Amniotic epithelial cell (primary cell): ENCODE measurements around the gene DLG4.
"Not testable (repeated sequence)": the region's sequence is repeated elsewhere in the genome, so short reads cannot be mapped to it uniquely, and the experiment has no call there.

Experiments used
- DNase-seq: peaks from one replicate; pipeline ENCODE4 v3.0.0-alpha.2; 2010; ENCODE audit warnings: low read depth

DLG4 gene

DNA sequence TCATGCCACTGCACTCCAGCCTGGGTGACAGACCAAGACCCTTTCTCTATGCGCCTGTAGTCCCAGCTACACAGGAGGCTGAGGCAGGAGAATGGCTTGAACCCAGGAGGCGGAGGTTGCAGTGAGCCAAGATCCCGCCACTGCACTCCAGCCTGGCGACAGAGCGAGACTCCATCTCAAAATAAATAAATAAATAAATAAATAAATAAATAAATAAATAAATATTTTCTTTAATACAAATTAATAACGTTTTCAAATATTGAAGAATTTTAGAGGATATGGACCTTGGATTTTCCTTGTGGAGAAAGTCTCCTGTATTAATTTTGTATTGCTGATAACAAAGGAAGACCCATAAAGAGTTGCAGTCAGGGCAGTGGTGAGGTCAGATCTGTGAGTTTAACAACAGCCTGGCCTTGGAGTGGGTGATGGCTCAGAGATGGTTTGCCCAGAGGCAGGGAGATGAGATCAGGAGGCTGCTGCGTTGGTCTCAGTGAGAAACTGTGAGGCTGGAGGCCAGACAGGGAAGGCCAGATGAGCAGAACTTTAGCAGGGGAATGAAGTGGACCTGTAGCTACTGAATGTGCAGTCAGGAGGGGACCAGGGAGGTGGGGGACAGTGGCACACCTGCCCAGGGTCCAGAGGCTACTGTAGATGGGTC lies 36.1 kb downstream of the DLG4 start:
- DNase-seq, result peak; percentile 33

DNA sequence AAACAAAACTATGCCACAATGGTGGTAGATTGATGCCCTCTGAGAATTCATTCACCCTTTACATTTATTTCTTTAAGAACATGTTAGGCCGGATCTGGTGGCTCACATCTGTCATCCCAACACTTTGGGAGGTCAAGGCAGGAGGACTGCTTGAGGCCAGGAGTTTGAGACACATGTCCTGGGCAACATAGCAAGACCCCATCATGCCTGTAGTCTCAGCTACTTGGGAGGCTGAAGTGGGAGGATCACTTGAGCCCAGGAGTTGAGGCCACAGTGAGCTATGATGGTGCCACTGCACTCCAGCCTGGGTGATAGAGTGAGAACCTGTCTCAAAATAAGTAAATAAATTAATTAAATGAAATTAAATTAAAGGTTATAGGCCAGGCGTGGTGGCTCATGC lies 37.5 kb downstream of the DLG4 start:
- not testable (repeated sequence) for DNase-seq

DNA sequence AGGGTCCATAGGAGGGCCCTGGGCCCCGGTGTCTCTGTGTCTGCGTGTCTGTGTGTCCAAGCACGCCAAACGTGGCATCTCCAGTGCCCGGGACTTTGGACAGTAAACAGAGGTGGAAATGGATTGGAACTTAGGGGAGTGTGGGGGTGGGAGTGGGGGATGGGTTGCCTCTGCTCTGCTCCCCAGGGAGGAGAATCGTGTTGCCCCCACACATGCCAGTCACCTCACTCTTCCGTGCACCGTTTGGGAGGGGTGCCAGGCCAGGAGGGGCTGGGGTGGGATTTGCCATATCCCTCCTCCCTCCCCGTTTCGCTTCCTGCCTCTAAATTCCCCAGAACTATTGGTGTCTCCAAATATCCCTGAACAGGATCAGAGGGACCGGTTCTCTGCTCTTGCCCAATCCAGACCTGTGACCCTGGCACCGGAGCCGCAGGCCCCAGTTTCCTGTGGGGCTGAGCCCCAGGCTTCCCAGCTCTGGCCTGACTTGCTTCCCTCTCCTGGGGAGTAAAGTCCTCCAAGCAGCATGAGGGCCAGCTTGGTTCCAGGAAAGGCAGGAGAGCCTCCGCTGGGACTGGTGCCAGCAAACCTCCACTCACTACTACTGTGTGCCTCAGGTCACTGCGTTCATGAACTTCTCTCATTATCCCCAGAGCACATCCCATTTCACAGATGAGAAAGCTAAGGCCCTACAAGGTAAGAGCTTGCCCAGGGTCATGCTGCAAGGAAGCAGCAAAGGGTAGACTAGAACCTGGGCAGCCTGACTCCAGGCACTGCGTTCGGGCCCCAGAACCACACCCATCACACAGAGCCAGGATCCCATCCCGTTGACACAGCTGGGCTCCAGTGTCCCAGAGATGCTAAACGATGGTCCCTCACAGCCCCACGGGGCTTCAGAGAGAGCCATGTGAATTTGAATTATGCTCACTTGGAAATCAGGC lies 40.0 kb downstream of the DLG4 start, which contains the start of gene ASGR1:
Gene ASGR1, minus strand, starts transcription at position 54 of the 938 bp plus-strand sequence. CDS start 807 bp downstream, outside the sequence.
- DNase-seq, result no peak

DNA sequence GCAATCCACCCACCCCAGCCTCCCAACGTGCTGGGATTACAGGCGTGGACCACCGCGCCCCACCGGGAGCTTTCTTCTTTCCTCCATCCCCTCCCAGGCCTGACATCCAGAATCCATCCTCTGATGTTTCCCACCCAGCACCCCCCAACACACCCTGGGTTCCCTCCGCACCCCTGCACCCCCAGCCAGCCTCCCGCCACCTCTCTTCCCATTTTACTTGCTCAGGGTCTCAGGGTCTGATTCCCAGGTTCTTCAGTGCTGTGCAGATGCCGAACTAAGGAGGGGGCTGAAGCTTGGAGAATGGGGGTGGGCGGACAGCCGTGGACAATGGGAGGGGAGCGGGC lies 40.7 kb downstream of the DLG4 start:
- DNase-seq, result no peak

DNA sequence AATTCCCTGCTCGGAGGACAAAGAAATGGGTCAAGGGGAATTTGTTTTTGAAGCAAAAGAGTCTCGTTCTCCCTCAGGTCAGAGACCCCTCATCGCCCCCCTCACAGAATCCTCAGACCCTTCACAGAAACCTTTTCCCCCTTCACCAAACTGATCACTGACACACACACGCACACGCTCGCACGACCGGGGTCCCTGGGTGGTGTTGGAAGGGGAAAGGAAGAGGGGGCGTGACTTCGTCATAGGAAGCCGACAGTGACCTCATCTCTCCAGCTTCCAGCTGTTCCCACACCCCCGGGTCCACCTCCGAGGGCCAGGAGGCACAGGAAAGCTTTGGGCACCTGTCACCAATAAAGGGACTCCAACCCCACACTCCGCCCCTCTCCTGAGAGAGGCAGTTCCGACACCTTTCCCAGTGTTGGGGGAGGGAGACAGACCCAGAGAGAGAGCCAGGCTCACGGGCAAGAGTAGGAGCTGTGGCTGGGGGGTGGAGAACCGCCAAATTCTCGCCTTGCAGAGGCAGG lies 41.6 kb downstream of the DLG4 start:
- no peak for DNase-seq

DNA sequence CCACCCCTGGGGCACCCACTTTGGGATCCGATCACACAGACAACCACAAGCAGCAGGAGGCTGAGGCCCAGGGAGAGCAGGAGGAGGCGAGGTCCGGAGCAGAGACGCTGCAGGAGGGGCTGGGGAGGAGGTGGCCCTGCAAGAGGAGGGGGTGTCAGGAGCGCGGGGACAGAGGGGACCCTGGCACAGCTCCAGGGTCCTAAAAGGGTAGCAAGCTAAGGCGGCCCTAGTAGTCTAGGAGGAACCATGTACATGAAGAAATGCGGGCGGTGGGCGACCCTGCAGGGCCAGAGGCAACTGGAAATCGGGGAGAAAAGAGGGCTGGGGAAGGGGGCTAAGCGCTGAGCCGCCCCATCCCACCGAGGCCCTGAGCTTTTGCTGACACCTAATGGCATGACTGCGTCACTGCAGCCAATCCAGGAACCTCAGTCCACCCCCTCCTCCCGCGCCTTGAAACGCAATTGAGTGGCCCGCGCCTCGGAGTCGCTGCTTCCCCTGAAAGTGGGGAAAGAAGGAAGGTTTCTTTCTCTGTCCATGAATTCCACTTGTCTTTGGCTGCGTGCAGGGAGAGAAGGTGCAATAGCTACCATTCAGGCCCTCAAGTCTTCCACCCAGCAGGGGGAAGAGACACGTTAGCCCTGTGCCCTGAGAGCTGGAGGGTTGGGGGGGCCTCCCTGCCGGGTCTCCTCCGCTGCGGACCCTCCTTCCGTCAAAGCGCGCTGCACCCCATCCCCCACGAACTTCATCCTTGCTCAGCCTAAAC lies 42.3 kb downstream of the DLG4 start:
- peak; percentile 50 for DNase-seq

DNA sequence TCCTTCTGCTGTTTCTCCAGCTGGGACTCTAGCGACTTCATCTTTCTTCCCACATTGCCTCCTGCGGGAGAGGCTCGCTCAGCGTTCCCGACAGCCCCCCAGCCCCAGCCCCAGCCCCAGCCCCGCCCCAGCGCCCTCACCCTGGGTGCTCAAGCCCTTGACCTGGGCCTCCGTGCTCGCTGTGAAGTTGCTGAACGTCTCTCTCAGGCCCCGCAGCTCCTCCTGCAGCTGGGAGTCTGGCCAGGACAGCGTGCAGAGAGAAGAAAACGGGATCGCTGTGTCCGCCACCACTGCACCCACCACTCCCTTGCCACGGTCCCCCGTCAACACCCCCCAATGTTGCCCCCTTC lies 42.8 kb downstream of the DLG4 start:
- no peak for DNase-seq

DNA sequence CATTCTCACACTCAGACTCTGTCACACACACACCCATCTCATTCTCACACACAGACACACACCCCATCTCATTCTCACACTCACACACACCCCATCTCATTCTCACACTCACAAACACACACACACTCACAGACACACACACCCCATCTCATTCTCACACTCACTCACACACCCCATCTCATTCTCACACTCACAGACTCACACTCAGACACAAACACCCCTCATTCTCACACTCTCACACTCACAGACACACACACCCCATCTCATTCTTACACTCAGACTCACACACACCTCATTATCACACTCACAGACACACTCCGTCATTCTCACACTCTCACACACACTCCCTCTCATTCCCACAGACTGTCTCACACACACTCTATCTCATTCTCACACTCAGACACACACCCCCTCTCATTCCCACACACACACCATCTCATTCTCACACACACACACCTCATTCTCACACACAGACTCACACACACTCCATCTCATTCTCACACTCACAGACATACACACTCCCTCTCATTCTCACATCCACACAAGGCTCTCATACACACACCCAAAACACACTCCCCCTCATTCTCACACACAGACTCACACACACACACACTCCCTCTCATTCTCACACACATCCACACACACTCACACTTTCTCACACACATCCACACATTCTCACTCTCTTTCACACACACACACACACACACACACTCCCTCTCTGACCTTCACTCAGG lies 43.4 kb downstream of the DLG4 start:
- no peak for DNase-seq

DNA sequence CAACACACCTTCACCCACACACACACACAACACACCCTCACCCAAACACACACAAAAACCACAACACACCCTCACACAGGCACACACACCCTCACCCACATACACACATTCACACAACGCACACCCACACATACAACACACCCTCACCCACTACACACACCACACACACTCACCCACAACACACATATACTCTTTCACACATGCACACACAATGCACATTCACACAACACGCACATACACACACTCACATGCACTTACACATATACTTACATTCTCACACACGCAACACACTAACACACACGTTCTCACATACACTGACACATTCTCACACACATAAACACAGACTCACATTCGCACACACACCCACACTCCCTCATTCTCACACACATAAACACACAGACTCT lies 44.3 kb downstream of the DLG4 start:
- no peak for DNase-seq

DNA sequence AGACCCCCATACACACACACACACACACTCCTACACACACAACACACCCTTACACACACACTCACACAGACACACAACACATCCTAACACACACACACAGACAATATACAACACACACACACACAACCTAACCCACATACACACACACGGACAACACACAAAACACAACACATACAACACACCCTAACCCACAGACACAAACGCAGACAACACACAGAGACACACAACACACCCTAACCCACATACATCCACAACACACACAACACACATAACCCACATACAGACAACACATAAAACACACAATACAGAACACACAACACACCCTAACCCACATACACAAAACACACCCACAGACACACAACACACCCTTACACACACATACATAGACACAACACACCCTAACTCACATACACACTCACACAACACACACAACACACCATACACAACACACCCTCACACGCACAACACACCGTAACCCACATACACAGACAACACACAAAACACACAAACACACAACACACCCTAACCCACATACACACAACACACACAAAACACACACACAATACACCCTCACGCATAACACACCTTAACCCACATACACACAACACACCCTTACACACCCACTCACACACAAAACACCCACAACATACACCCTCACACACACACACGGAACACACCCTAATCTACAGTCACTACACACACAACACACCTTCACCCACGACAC lies 44.9 kb downstream of the DLG4 start:
- peak; percentile 33 for DNase-seq

DNA sequence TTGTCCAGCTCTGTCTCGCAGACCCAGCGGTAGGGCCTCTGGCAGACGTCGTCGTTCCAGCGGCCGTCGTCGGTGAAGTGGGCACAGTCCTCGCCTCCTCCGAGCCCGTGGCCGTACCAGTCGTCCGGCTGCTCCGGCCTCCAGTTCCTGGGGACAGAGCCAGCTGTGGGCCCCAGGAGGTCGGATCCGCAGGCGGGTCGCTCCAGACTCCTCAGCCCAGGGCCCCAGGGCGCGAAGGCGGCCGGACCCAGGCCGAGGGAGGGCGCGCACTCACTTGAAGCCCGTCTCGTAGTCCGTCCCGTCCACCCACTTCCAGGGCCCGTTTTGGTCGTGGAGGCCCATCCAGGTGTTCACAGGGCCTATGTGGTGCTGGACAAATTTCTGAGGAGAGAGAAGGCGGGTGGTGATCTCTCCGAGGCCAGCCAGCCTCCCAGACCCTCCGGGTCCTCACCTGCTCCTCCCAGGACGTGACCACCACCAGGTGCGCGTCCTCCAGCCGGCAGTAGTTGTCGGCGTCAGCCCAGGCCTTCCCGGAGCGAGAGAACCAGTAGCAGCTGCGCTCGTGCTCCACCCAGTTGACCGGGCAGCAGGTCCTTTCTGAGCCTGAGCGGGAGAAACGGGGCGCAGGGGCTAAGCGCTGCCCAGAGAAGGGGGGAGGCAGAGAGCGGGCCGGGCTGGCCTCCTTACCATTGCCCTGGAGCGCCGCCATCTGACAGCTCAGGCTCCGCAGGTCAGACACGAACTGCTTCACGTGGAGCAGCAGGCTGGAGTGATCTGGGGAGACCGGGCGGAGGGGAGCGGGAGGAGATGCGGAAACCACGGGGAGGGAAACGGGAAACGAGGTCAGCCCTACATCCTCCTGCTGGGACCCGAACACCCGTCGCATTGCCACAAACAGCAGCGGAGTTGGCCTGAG lies 45.7 kb downstream of the DLG4 start:
- DNase-seq, result peak; percentile 69

DNA sequence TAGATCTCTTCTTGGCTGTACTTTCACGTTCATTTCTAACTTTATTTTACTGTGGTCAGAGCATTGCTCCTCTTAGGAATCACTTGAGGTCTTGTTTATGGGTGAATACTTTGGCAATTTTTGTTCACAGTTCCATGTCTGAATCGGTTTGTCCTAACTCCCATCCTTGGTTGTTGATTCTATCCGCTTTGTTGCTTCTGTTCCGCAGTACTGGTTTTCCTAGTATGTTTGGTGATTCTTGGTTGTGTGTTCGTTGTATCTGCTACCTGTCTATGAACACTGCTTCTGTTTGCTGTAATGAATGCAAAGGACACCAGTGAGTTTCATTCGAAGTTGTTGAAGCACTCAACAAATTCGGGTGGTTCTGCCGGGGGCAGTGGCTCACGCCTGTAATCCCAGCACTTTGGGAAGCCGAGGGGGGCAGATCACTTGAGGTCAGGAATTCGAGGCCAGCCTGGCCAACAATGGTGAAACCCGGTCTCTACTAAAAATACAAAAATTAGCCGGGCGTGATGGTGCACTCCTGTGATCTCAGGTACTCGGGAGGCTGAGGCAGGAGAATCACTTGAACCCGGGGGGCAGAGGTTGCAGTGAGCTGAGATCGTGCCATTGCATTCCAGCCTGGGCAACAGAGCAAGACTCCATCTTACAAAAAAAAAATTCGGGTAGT lies 47.0 kb downstream of the DLG4 start:
- DNase-seq, result not testable (repeated sequence)

DNA sequence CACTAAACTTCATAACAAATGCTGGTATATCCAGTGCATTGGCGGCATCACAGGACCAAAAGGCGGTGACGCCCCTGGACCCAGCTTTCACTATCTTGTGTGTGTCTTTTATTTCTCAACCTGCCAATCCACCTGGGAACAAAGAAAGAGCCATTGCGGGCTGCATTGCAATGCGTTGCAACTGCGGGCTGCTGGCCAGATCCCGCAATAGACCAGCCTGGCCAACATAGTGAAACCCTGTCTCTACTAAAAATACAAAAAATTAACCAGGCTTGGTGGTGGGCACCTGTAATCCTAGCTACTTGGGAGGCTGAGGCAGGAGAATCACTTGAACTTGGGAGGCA lies 50.1 kb downstream of the DLG4 start:
- not testable (repeated sequence) for DNase-seq

DNA sequence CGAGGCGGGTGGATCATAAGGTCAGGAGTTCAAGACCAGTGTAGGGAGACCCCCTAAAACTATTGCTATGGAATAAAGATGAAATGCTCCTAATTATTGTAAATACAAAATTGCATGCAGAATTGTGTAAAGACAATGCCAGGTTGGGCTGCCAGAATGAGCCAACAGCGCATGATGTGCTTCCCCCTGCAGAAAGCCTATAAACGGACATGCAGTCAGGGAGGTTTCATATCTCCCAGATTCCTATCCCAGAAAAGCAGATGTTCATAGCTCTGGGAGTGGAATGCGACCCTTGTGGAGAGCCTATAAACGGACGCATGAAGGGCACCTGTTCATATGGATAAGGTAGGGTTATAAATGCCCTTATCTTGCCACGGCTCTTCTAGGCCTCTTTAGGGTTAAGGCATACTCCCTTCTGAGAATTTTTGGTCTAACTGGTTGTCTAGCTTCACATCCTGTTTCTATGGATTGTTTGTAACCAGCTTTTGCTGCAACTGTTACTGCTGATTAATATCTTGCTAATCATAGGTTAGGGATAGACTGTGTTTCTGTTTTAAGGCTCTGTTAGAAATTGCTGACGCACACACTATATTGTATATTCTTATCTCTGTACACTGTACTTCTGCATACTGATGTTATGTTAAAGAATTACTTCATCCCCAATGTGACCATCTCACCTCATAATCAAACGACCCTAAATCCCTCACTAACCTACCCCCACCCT lies 50.6 kb downstream of the DLG4 start:
- not testable (repeated sequence) for DNase-seq

DNA sequence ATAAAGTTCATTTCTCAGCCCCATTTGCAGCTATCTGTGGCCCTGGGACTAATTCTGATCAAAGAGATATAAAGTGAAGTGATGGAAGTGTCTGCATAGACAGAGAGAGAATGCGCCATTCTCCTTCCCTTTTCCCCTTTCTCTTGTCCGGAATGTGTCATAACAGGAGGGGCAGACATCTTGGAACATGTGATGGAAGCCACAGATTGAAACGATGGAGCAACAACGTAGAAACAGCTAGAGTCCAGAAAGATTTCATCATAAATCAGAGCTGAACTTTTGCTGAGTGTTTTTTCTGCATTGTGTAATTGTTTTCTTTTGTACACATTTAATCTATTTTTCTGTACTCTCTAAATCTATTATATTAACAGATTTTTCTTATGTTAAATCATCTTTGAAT lies 51.8 kb downstream of the DLG4 start:
- DNase-seq, result peak; percentile 93

DNA sequence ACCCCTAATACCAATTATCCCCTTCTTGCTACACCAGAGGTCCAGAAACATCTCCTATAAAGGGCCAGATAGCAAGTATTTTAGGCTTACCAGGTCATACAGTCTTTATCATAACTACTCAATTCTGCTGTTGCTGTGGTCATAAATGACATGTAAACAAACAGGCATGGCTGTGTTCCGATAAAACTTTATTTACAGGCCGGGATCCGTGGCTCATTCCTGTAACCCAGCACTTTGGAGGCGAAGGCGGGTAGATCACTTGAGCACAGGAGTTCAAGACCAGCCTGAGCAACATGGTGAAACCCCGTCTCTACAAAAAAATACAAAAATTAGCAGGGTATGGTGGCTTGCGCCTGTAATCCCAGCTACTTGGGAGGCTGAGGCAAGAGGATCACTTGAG lies 52.8 kb downstream of the DLG4 start:
- DNase-seq, result no peak

DNA sequence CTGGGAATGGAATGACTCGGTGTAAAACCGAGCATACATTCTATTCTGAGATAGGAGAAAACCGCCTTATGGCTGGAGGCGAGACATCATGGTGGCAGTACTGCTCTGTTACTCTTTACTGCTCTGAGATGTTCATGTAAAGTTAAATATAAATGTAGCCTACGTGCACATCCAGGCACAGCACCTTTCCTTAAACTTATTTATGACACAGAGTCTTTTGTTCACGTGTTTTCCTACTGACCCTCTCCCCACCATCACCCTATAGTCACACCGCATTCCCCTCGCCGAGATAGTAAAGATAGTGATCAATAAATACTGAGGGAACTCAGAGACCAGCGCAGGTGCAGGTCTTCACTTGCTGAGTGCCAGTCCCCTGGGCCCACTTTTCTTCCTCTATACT lies 60.1 kb downstream of the DLG4 start:
- not testable (repeated sequence) for DNase-seq

DNA sequence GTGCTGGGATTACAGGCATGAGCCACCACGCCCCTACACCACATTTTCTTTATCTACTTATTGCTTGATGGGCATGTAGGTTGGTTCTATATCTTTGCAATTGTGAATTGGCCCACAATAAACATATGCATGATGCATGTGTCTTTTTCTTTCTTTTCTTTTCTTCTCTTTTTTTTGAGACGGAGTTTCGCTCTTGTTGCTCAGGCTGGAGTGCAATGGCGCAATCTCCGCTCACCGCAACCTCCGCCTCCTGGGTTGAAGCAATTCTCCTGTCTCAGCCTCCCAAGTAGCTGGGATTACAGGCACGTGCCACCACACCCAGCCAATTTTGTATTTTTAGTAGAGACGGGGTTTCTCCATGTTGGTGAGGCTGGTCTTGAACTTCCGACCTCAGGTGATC lies 61.2 kb downstream of the DLG4 start:
- not testable (repeated sequence) for DNase-seq
